HG02938 (cell line): Measurements from ENCODE around the gene GLRA2.

Experiments used
- ATAC-seq: cut with Tn5 transposase; IDR thresholded peaks from one replicate; pipeline ENCODE4 v1.9.1; 2021; ENCODE audit warnings: mild to moderate bottlenecking, moderate library complexity; ENCODE audit not compliant: unreplicated experiment

Gene GLRA2

GRCh38 chrX:14529290-14529989 is at the start of gene GLRA2:
TSS of gene GLRA2 (plus strand) at chrX:14529536. CDS start at chrX:14530058, 522 bp downstream.
- ATAC-seq, result no peak

DNA sequence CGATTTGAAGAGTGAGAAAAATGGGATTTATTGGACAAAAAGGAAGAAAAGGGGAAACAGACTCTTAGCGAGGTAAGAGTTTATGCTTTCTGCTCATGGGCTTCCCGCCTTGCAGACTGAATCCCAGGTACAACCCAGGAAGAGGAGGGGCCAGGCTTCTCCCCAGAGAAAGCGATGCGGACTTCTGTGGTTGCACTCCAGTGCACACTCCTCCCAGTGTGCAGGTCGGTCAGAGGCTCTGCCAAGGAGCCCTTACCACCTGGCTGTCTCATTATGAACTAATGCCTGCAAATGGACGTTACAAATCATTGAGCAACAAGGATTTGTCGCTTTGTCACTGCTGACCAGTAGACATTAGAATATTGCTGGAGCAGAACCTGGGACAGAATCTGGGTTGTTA is 39.9 kb upstream of the GLRA2 start:
- ATAC-seq, result no peak

DNA sequence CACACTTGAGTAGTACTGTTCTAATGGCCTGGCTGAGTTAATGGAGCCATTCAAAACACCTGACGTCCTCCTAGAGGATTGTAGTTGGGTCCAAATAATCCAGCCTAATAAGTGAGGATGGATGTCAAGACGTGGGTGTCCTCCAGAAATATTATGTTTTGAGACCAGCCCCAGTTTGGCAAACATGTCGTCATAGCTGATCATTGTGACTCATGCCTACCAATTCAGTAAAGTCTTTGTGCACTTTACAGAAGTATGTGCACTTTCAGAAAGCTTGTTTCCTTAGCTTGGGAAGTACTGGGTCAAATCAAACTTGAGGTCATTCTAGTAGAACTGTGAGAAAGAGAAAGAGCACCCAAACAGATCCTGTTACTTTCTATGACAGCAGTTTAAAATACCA is 37.6 kb upstream of the GLRA2 start:
- no peak for ATAC-seq

GRCh38 chrX:14496674-14497073 is 32.7 kb upstream of the GLRA2 start:
- ATAC-seq, result peak; percentile 56

DNA sequence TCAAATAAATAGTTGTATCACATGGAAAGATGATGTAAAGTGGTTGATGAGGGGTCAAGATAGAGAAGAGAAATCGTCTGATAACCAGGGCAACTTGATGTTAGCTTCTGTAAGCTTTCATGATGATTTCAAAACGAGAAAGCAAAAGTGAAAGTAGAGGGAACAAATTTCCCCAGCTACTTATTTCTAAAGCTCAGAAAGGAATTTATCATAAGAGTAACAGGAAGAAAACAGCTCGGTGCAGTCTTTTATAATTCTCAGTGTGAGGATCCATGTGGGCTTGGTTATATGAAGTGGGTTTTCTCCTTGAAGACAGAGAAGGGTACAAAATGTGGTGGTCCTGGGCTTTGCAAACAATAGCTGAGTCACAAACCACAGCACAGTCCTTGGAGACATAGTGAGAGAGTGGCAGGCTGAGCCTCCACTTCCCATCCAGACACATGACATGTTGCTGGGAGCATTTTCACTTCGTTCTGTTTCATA is 32.1 kb upstream of the GLRA2 start:
- peak; percentile 74 for ATAC-seq

DNA sequence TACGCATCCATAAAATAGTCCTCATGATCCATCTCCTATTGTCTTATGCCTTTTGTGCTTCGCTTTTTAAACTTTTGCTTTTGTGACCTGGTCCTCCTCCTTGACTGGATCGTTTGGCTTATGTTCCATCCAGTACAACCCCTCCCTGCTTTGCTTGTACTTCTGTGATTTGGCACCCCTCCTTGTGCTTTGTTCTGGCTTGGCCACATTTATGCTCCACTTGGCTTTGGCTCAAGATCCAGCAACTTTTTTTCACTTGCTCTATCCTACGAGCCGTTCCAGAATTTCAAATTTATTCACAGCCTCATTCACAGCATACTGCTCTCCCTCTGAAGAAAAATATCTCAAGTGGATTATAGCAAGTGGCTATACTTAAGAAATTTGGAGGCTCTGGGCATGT is 28.0 kb upstream of the GLRA2 start:
- ATAC-seq, result no peak

DNA sequence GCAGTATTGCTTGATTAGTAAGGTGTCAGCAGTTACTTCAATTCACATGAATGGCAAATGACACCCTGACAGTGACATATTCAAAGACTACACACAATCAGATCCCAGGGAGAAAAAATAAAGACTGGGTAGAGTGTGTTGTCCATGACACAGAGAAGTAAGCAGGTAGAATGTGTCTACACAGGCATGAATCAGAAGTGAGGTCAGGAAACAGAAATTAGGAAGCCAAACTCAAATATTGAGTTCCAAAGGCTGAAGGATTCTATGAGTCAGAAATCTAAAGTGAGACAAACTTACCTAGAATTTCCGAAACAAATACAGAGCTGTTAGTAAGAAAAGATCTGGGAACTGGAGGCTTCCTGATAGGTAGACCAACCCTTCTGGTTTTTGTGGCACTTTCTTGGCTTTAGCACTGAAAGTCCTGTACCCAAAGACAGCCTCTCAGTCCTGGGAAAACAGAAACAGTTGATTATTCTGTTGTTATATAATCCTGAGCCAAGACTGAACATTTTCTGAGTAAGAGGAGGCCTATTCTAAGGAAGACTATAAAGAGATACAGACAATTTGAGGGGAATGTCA is 24.3 kb upstream of the GLRA2 start:
- no peak for ATAC-seq

- no peak for ATAC-seq
Observed at GRCh38 chrX:14505648-14506047, 23.7 kb upstream of the GLRA2 start.

- ATAC-seq, result no peak
Observed at GRCh38 chrX:14506866-14507265, 22.5 kb upstream of the GLRA2 start.

- ATAC-seq, result no peak
Observed at GRCh38 chrX:14508025-14508690, 21.2 kb upstream of the GLRA2 start.

DNA sequence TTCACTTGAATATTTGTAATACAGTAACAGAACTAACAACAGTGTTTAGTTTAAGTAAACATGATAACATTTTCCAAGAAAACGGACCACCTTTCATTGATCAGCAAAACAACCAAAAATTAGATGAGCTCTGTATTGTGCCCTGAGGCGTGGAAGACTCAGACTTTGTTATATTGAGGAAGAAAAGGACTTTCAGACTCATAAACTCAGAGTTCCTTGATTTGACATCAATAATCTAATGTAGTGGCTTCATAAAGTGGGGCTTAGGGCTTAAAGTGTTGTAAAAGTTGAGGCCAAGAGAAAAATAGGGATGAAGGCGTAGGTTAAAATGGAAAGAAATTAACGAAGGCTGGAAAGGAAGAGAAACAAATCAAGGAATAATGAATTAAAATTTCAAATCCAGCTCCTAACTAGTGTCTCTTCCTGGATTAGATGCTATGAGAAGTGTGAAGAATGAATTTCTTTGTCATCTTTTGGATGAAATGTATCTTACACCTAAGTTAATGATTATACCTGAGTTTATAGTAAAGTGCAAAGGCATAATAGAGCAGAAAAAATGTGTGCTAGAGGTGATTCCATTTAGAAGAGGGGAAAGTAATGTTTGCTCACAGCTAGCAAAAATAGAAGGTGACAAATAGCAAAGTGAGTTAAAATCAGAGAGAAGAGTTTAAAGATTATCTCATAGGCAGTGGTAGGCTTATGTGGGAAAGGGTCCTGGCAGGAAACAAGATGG is 19.8 kb upstream of the GLRA2 start:
- ATAC-seq, result no peak

- ATAC-seq, result no peak
Observed at GRCh38 chrX:14528629-14529289, 577 bp upstream of the GLRA2 start.

DNA sequence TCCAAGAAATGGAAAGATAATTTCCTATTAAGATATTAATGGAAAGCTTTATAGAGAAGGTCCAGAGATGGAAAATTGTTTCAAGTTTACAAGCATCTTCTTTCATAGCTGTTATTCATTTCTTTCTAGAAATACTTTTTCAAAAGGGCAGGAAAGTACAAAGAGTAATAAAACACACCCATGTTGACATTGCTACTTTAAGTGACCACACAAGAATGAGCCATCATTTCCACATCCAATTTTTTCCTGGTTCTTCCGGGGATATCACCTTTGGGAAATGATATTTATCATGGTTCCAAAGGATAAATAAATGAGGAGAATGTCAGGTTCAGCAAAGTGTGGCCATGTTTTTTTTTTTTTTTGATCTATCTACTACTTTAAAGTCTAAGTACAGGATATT is 4.5 kb downstream of the GLRA2 start:
- ATAC-seq, result no peak

DNA sequence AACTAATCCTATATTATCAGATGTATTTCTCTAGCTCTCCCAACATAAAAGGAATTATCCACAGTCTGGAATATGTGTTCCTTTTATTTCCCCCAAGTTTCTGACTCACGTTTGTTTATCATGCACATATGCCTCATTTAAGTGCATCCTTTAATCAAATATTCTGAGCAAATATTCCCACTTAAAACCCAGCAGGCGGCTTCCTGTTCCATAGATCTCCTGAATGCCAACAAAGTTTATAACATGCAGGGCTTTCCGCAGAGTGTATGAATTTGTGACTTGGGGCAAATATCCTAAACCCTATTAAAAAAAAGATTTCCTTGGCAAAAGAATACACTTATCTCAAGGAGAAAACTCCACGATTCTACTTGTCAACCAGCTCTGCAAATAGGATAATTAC is 16.9 kb downstream of the GLRA2 start:
- ATAC-seq, result no peak

GRCh38 chrX:14554131-14554715 is 24.9 kb downstream of the GLRA2 start:
- ATAC-seq, result no peak

DNA sequence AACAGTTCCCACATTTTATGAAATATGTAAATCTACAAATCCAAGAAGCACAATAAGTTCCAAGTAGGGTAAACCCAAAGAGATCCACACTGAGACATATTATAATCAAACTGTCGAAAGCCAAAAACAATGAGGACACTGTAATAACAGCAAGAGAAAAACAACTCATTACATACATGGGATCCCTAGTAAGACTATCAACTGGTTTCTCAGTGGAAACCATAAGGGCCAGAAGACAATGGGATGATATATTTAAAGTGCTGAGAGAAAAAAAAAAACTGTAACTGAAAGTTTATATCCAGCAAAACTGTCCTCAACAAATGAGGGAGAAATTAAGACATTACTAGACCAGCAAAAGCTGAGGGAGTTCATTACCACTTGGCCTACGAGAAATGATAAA is 34.7 kb downstream of the GLRA2 start:
- no peak for ATAC-seq

- ATAC-seq, result no peak
Observed at GRCh38 chrX:14573161-14573560, 43.8 kb downstream of the GLRA2 start.

GRCh38 chrX:14581081-14581480 is 51.7 kb downstream of the GLRA2 start:
- ATAC-seq, result no peak

DNA sequence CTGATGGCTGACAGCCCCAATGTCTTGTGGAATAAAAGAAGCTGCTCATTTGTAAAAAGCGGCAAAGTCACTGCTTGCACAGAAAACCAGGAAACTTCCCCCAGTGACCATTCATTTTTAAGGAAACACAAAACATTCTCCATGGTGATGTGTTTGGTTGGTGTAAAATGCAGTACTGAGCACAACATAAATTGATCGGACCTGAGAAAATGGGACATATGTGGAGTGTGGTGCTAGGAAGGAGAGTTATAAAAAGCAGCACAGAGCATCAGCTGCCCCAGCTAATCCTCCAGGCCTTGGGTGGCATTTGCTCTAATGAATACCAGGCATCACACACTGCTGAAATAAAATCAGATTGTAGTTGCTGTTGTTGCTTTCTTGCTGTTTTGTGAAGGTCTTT is 55.2 kb downstream of the GLRA2 start:
- no peak for ATAC-seq

DNA sequence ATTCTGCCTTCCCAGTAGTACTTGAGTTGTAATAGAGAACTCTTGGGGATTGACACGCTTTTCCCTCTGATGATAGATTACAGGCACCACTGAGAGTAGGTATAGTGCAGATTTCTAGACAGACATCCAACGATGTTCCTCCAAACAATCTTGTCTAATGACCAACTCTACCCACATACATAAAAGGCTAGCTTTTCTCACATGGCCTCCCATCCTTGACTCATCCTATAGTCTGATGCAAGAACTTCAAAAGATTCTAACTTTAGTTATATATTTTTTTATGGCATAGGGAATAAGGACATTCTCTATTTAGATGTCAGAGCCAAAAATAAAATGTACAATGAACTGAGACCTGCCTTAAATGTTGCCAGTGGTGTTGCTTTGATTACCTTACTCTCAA is 60.9 kb downstream of the GLRA2 start:
- ATAC-seq, result no peak
